NT2/D1 (cell line): Measurements from ENCODE around the gene COL10A1.

ENCODE experiments used
- DNase-seq: peaks from one replicate; pipeline ENCODE4 v3.0.0-alpha.2; 2011; ENCODE audit warnings: low read depth, low spot score
- H3K27me3 ChIP-seq: 2 replicates; pipeline ENCODE4 v1.6.0; 2011; ENCODE audit warnings: mild to moderate bottlenecking; ENCODE audit not compliant: insufficient read length, insufficient read depth
- H3K36me3 ChIP-seq: 2 replicates; pipeline ENCODE4 v1.6.1; 2011; ENCODE audit warnings: mild to moderate bottlenecking, low read length, mixed read lengths; ENCODE audit not compliant: insufficient read depth, insufficient read length
- H3K4me1 ChIP-seq: 2 replicates; pipeline ENCODE4 v1.5.1; 2011; ENCODE audit not compliant: insufficient read depth, insufficient read length
- H3K4me3 ChIP-seq: 2 replicates; pipeline ENCODE4 v1.5.1; 2011; ENCODE audit warnings: low read depth; ENCODE audit not compliant: insufficient read length
- H3K9ac ChIP-seq: 2 replicates; pipeline ENCODE4 v1.6.0; 2011; ENCODE audit warnings: low read depth; ENCODE audit not compliant: insufficient read length
- H3K9me3 ChIP-seq: 2 replicates; pipeline ENCODE4 v1.5.1; 2011; ENCODE audit warnings: mild to moderate bottlenecking, low read length; ENCODE audit not compliant: insufficient read depth
- SUZ12 ChIP-seq: IDR thresholded peaks from 2 replicates; pipeline ENCODE4 v1.6.1; 2011; ENCODE audit not compliant: insufficient read length, insufficient read depth; ENCODE audit errors: extremely low read depth
- YY1 ChIP-seq: IDR thresholded peaks from 2 replicates; pipeline ENCODE4 v1.6.1; 2011; ENCODE audit not compliant: insufficient read length, insufficient read depth
- ZNF274 ChIP-seq: IDR thresholded peaks from 2 replicates; pipeline ENCODE4 v1.6.1; 2011; ENCODE audit warnings: mild to moderate bottlenecking, low read depth, low read length

The COL10A1 gene

DNA sequence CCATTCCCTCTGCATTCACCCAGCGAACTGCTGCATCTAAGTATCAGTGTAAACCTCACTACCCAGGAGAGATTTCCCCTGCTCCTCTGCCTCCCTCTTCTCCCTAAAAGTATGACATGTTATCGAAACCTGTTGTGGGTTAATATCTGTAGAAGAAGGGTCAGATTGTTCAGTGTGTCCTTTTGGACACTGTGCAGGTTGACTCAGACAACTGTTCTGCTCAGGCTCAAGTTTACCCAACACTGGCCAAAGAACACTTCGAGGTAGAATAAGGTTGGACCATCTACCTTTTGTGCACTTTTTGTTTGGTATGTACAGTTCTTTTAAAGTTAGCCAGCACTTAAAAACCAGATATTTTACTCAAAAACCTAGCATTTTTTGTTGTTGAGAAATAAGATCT is 20.7 kb downstream of the COL10A1 start:
- Histone ChIP-seq H3K4me3 (no peak overlapping the region), H3K9ac (no peak overlapping the region)

DNA sequence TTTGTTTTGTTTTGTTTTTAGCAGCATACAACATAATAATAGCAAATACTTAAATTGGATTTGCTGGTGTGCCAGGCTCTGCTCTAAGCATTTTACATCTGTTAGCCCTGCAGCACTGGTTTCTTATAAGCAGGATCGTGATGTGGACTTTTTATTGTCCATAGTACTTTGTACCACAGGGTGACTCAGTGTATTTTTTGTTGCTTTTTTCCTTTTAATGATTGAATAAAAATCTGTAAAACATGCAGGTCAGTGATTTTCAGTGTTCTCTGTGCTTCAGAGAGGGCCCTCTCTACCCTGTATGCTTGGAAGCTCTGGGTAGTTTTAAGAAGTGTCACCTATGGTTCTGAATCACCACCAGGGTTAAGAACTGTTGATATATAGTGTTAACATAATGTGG is 21.3 kb downstream of the COL10A1 start:
- DNase-seq: no peak
- Histone ChIP-seq H3K4me1 (no peaks in the 10 kb centered on the region), H3K27me3 (no peaks in the 10 kb centered on the region), H3K9ac (no peak overlapping the region), H3K36me3 (peaks cover 5% of the 10 kb centered on the region), H3K9me3 (no peaks in the 10 kb centered on the region), H3K4me3 (no peak overlapping the region)
- TF ChIP-seq YY1 (no peak), SUZ12 (no peak), ZNF274 (no peak)

More for the DNA sequence above, 20.7 kb downstream of the COL10A1 start:
- no peaks in the 10 kb centered on the region for H3K27me3 ChIP-seq
- no peak for DNase-seq
- peaks cover 8% of the 10 kb centered on the region for H3K36me3 ChIP-seq
- H3K4me1 ChIP-seq: no peaks in the 10 kb centered on the region
- H3K9me3 ChIP-seq: no peaks in the 10 kb centered on the region
- TF ChIP-seq SUZ12 (no peak), ZNF274 (no peak), YY1 (no peak)

DNA sequence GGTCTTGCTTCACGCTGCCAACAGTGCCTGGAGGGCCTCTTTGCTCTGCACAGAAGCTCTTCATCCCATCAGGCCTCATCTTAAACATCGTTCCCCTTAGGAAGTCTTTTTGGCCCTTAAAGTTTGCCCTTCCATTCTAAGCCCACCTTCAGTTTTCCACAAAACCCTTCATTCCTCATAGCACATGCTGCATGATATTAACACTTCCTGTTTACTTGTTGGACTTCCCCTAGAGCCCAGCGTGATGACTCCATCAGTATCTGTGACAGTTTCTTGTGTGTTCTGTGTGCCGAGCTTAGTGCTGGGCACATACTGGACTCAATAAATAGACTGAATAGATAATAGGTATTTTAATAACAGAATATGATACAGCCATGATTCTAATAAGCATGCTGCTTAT is 23.1 kb downstream of the COL10A1 start:
- TF ChIP-seq SUZ12 (no peak), ZNF274 (no peak), YY1 (no peak)
- Histone ChIP-seq H3K4me1 (no peaks in the 10 kb centered on the region), H3K9me3 (no peaks in the 10 kb centered on the region), H3K4me3 (no peak overlapping the region), H3K36me3 (peaks cover 5% of the 10 kb centered on the region), H3K9ac (no peak overlapping the region), H3K27me3 (no peaks in the 10 kb centered on the region)
- no peak for DNase-seq

DNA sequence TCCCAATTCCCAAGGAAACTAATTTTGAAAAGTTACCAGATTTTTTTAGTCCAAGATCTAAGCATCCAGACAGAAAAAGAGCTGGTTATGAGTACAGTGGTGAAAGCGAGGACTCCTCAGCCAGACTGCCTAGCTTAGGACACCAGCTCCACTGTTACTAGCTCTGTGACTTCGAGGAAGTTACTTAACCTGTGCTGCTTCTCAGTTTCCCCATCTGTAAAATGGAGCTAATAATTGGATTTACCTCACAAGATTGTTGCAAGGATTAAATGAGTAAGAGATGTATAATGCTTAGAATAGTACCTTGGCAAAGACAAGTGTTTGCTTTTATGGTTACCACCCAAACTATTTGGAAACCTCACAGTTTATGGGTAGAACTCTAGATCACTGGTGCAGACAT is 24.1 kb downstream of the COL10A1 start:
- peak overlapping the region; percentile 82 for H3K4me3 ChIP-seq
- no peak for DNase-seq

DNA sequence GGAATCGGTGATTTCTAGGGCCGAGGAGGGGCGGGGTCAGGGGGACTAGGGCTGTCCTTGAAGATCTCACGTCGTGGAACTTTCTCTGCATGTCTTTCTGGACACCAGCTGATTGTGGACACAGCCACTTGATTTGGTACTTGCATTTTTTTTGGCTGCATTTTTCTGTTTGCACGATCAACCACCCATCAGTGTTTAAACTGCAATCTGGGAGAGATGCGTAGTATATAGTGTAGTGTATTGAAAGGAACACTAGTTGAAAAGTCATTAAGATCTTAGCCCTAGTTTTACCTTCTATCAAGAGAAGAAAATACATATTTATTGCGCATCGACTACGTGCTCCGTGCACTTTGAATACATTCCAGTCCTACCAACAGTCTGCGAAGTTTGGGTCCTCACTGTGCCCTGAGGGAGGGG is 24.6 kb downstream of the COL10A1 start:
- TF ChIP-seq YY1: no peak
- no peak for TF ChIP-seq SUZ12
- no peak for TF ChIP-seq ZNF274
- Histone ChIP-seq H3K27me3 (no peaks in the 10 kb centered on the region), H3K4me1 (no peaks in the 10 kb centered on the region), H3K9ac (peak overlapping the region; percentile 94), H3K36me3 (peaks cover 5% of the 10 kb centered on the region), H3K9me3 (peaks cover 4% of the 10 kb centered on the region), H3K4me3 (peak overlapping the region; percentile 82)
- no peak for DNase-seq

More for the DNA sequence above, 24.1 kb downstream of the COL10A1 start:
- Histone ChIP-seq H3K4me1 (no peaks in the 10 kb centered on the region), H3K36me3 (peaks cover 5% of the 10 kb centered on the region), H3K27me3 (no peaks in the 10 kb centered on the region), H3K9ac (peak overlapping the region; percentile 94), H3K9me3 (no peaks in the 10 kb centered on the region)
- no peak for TF ChIP-seq YY1

DNA sequence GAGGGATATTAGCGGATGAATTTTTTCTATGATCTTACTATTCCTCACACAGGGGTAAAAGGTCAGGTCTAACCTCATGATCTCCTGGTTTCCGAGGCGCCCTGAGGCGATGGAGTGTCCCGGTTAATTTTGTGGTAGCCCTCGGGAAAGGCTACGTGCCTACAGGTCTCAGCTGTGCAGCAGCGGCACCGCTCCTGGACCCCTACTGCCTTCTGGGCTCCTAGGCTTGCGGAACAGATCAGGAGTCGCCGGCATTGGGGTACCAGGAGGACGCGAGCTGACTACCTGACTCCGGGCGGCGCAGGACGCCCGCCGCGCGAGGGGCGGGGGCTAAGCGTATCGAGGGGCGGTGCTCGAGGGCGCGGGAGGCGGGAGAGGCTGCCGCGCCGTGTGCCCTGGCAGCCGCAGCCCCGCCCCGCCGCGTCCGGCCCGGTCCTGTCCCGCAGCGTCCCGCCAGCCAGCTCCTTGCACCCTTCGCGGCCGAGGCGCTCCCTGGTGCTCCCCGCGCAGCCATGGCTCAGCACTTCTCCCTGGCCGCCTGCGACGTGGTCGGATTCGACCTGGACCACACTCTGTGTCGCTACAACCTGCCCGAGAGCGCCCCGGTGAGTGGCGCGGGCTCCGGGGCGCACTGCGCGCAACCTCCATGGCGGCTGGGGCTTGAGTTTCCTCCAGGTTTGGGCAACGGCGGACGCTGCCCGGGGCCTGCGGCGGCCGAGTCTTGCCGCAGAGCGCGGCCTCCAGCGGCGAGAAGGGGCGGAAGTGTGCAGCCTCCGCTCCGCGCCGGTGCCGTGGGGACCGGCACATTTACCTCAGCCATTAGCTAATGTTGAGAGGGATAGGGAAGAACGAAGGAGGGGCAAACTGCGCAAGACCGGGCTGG is 25.3 kb downstream of the COL10A1 start, which contains the start of gene NT5DC1:
Gene NT5DC1, plus strand, starts transcription at position 435 of the 883 bp plus-strand sequence. Its CDS starts 78 bp downstream, at position 513.
- Histone ChIP-seq H3K9ac (peak within 1 kb of the TSS; percentile 94), H3K27me3 (no peaks in the 10 kb centered on the region), H3K9me3 (peaks cover 11% of the 10 kb centered on the region), H3K4me1 (no peaks in the 10 kb centered on the region), H3K4me3 (peak within 1 kb of the TSS; percentile 82), H3K36me3 (peaks cover 5% of the 10 kb centered on the region)
- no peak for TF ChIP-seq SUZ12
- no peak for TF ChIP-seq ZNF274
- no peak for TF ChIP-seq YY1
- peak; percentile 58 for DNase-seq

DNA sequence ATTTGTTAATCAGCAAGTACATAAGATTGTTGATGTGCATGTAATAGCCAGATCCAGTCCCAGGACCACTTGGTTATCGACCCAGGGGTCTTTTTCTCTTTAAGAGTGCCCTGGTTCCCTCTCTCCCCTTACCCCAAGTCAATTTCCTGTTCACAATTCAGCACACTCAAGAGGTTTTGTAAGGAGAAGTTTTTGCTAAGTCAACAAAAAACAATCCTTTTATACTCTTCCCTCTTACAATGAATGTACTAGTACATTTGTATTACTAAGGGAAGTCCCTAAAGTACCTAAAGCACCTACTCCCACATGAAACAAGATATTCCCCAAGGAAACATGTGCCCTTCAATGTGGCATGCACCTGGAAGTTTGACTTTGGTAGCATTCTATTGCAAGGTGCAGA is 26.9 kb downstream of the COL10A1 start:
- H3K4me1 ChIP-seq: no peaks in the 10 kb centered on the region
- DNase-seq: no peak
- peaks cover 4% of the 10 kb centered on the region for H3K36me3 ChIP-seq
- no peak overlapping the region for H3K9ac ChIP-seq
- H3K27me3 ChIP-seq: no peaks in the 10 kb centered on the region
- no peak overlapping the region for H3K4me3 ChIP-seq
- TF ChIP-seq SUZ12: no peak
- TF ChIP-seq YY1: no peak
- TF ChIP-seq ZNF274: no peak
- peaks cover 15% of the 10 kb centered on the region for H3K9me3 ChIP-seq
